ENCODE results near the gene CNTNAP4. TPM values are rescaled to one million over a fixed set of nuclear protein-coding genes. Genes with fewer than 3 reads are reported as not detected.

The CNTNAP4 gene
- polyA plus RNA-seq, 2 of the 4 experiments (the other 2 are of a cell fraction), result not detected

- no peak overlapping the region for H3K27ac ChIP-seq
- ChIA-PET CTCF (no interaction called here), POLR2A (no interaction called here)
- H3K4me2 ChIP-seq, result no peak overlapping the region
- H3K9me3 ChIP-seq, result no peaks in the 10 kb centered on the region
- FAIRE-seq, result no peak
- DNase-seq (ENCODE audit: low read depth in 1 of 2, low spot score in 1 of 2), result no peak
- no peak overlapping the region for H3K4me3 ChIP-seq
- WGBS (ENCODE audit: missing lambda C conversion rate), result 56% methylated on average over 8 of the region's 8 CpGs
- TF ChIP-seq TFCP2L1 (CRISPR knock-in tag; IDR thresholded peaks at IDR 0.05), result no peak
- no peaks in the 10 kb centered on the region for H3K4me1 ChIP-seq
- ATAC-seq, result no peak
Measured at GRCh38 chr16:76502063-76502462, 224.9 kb downstream of the CNTNAP4 start.

GRCh38 chr16:76502555-76502954 lies 225.4 kb downstream of the CNTNAP4 start:
- ATAC-seq (no peak), FAIRE-seq (no peak), DNase-seq (ENCODE audit: low read depth in 1 of 2, low spot score in 1 of 2) (no peak)
- H3K27ac ChIP-seq, result no peak overlapping the region
- H3K4me2 ChIP-seq, result no peak overlapping the region
- TF ChIP-seq HOXA7 (CRISPR knock-in tag; IDR thresholded peaks at IDR 0.05) (no peak), RARB (CRISPR knock-in tag; IDR thresholded peaks at IDR 0.05) (no peak), RFX5 (IDR thresholded peaks at IDR 0.05) (no peak), TFCP2L1 (CRISPR knock-in tag; IDR thresholded peaks at IDR 0.05) (no peak), BHLHE40 (IDR thresholded peaks at IDR 0.05; ENCODE audit: low read depth, low read length) (no peak), FOSL2 (IDR thresholded peaks at IDR 0.05) (no peak), FOSL2 (CRISPR knock-in tag; IDR thresholded peaks at IDR 0.05) (no peak), CBX2 (IDR thresholded peaks at IDR 0.05; ENCODE audit: borderline replicate concordance, low read depth) (no peak), MAFK (IDR thresholded peaks at IDR 0.05; ENCODE audit: partially characterized antibody) (no peak), TP53 (CRISPR knock-in tag; IDR thresholded peaks at IDR 0.05) (no peak), CEBPB (IDR thresholded peaks at IDR 0.05) (no peak), JUNB (IDR thresholded peaks at IDR 0.05) (no peak), FOSB (CRISPR knock-in tag; IDR thresholded peaks at IDR 0.05) (no peak), ATOH8 (CRISPR knock-in tag; IDR thresholded peaks at IDR 0.05; ENCODE audit: low read depth) (no peak), CTCF (IDR thresholded peaks at IDR 0.05) (no peak), CHD4 (IDR thresholded peaks at IDR 0.05; ENCODE audit: borderline replicate concordance) (no peak), ZNF302 (CRISPR knock-in tag; IDR thresholded peaks at IDR 0.05) (no peak), PHF8 (IDR thresholded peaks at IDR 0.05; ENCODE audit: borderline replicate concordance, low read depth) (no peak), JUN (IDR thresholded peaks at IDR 0.05) (no peak), FOXS1 (CRISPR knock-in tag; IDR thresholded peaks at IDR 0.05) (no peak), HEYL (CRISPR knock-in tag; IDR thresholded peaks at IDR 0.05) (no peak)
- WGBS (ENCODE audit: missing lambda C conversion rate), result 0% methylated on average over 3 of the region's 3 CpGs
- no peaks in the 10 kb centered on the region for H3K4me1 ChIP-seq
- no peak overlapping the region for H3K4me3 ChIP-seq
- H3K9me3 ChIP-seq, result no peaks in the 10 kb centered on the region
- ChIA-PET CTCF (no interaction called here), POLR2A (no interaction called here)

- DNase-seq (ENCODE audit: low read depth in 1 of 2, low spot score in 1 of 2), result no peak
- no peaks in the 10 kb centered on the region for H3K4me1 ChIP-seq
- POLR2A ChIA-PET, result no interaction called here
Measured at GRCh38 chr16:76503091-76503490, 225.9 kb downstream of the CNTNAP4 start.

More at GRCh38 chr16:76503091-76503490, 225.9 kb downstream of the CNTNAP4 start:
- no peak overlapping the region for H3K4me3 ChIP-seq
- no peaks in the 10 kb centered on the region for H3K9me3 ChIP-seq
- H3K4me2 ChIP-seq, result no peak overlapping the region
- no peak overlapping the region for H3K27ac ChIP-seq
- TF ChIP-seq NFE2L2 (conservative IDR thresholded peaks at IDR 0.05; ENCODE audit: low read length) (no peak), BHLHE40 (IDR thresholded peaks at IDR 0.05; ENCODE audit: low read depth, low read length) (no peak), FOSB (CRISPR knock-in tag; IDR thresholded peaks at IDR 0.05) (no peak), FOXS1 (CRISPR knock-in tag; IDR thresholded peaks at IDR 0.05) (no peak), MAZ (IDR thresholded peaks at IDR 0.05; ENCODE audit: borderline replicate concordance, low read depth, low read length) (no peak), KDM1A (IDR thresholded peaks at IDR 0.05; ENCODE audit: low read depth) (no peak), CEBPB (IDR thresholded peaks at IDR 0.05) (no peak), ZSCAN20 (CRISPR knock-in tag; IDR thresholded peaks at IDR 0.05) (no peak), EHF (CRISPR knock-in tag; IDR thresholded peaks at IDR 0.05) (no peak), HOXA7 (CRISPR knock-in tag; IDR thresholded peaks at IDR 0.05) (no peak), HEYL (CRISPR knock-in tag; IDR thresholded peaks at IDR 0.05) (no peak), MYC (IDR thresholded peaks at IDR 0.05; ENCODE audit: borderline replicate concordance, low read length) (no peak), USF2 (IDR thresholded peaks at IDR 0.05) (no peak), HOXB5 (CRISPR knock-in tag; IDR thresholded peaks at IDR 0.05) (no peak), BCL3 (IDR thresholded peaks at IDR 0.05) (no peak), MAFK (IDR thresholded peaks at IDR 0.05; ENCODE audit: partially characterized antibody) (no peak), POLR2AphosphoS2 (conservative IDR thresholded peaks at IDR 0.05; ENCODE audit: low read length) (no peak), CBX8 (IDR thresholded peaks at IDR 0.05) (no peak), JUNB (IDR thresholded peaks at IDR 0.05) (no peak)
- FAIRE-seq, result no peak
- CTCF ChIA-PET, result no interaction called here
- no peak for ATAC-seq

Measured in A549 (cell line).